ENCODE measurements around the gene ARPC3.
"Not testable (repeated sequence)": the region's sequence is repeated elsewhere in the genome, so short reads cannot be mapped to it uniquely, and the experiment has no call there.

Gene ARPC3

DNA sequence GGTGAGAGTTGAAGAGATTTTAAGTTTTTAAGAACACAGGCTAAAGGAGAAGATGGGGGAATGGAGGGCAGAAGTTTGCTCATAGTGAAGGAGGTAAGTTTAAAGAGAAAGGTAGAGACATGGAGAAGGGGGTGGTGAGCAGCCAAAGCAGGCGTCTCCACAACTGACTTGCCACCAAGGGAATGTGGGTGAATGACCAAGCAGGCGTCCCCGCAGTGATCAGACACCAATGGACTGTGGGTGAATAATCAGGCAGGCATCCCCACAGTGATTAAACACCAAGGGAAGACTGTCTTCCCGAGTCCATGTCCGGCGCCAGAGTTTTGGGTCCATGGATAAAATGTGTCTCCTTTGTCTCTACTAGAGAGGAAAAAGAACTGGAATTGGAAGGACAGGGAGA lies 40.1 kb downstream of the ARPC3 start:
- not testable (repeated sequence) for DNase-seq

GRCh38 chr12:110405126-110405662 lies 44.9 kb downstream of the ARPC3 start:
- DNase-seq, result not testable (repeated sequence)

GRCh38 chr12:110403976-110404682 lies 46.0 kb downstream of the ARPC3 start:
- DNase-seq, result peak; percentile 84

DNA sequence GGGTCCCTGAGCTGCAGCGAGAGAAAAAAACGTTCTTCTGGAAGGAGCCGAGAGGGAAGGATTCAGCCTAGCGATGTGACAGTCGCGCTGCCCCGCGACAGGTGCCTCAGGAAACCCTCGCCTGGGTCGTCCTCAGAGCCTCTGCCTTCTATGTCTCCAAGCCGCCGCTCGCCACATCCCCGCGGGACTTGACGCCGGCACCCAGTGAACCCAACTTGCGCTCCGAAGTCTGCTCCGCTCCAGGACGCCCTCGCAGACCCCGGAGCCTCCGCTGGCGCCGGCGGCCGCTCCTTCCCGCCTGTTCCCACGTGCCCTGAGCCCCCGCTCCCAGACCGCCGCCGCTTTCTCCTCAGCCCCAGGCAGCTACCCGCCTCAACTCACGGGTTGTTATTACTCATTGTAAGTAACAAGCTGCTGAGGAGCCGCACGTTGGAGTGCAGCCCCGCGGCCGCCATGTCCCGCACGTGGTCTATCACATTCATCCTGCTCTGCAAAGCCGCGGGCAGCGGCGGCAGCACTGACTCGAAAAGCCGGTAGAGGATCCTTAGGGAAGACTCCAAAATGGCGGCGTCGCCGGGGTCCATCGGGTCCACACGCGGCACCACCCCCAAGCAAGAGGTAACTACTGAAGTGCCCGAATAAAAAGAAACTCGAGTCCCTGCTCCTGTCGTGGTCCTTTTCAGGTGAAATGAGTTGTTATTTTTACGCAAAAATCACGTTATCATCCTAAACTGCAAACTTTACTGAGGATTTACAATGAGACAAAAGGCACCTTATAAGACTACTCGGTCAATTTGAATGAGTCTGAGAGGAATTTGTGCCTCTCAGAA lies 46.8 kb downstream of the ARPC3 start, which contains the start of gene ANAPC7:
Gene ANAPC7 (minus strand): TSS at position 563 of the 830 bp plus-strand sequence. CDS start 81 bp downstream, at position 482.
- peak; percentile 92 for DNase-seq

Measured in NCI-H2171 (cell line).